SK-N-SH (cell line): ENCODE measurements around the gene MUC13. TPM values are rescaled to one million over a fixed set of nuclear protein-coding genes. Genes with fewer than 3 reads are reported as not detected.

Source experiments
- CTCF ChIA-PET: fragments of 300-600, 350-600 bp; formaldehyde crosslinking; extraction: SDS; loops from one replicate; lab custom pipeline; 2021; lab: Yijun Ruan, JAX
- POLR2A ChIA-PET: fragments of 350-600 bp; sonication (Branson Sonifier 250); formaldehyde crosslinking; extraction: SDS; loops from one replicate; lab custom pipeline; 2020; ENCODE audit warnings: antibody characterized with exemption, inconsistent platforms; lab: Yijun Ruan, JAX
- DNase-seq: peaks from one replicate; pipeline ENCODE4 v3.0.0; 2012
- H2AFZ ChIP-seq: fragments of 200-600 bp; sonication (generic); 2 replicates; pipeline ENCODE4 v1.8.1; 2016; ENCODE audit warnings: antibody characterized with exemption, mild to moderate bottlenecking, low read depth
- H3F3A ChIP-seq: fragments of 200-600 bp; sonication (generic); replicated peaks from 2 replicates; pipeline ENCODE3; 2016; ENCODE audit warnings: antibody characterized with exemption, mild to moderate bottlenecking; ENCODE audit not compliant: insufficient read depth
- H3K27ac ChIP-seq, 2 experiments: fragments of 200-500 bp in 1 of 2; fragments of 200-600 bp in 1 of 2; sonication (Bioruptor generic) in 1 of 2; sonication (generic), shearing (Covaris generic) in 1 of 2; 2 replicates each; pipeline versions ENCODE4 v1.5.1 to v1.6.1; 2014 to 2016; ENCODE audit warnings: low read depth in 2 of 2, inconsistent platforms in 1 of 2, low read length in 1 of 2, mild to moderate bottlenecking in 1 of 2, mixed read lengths in 1 of 2
- H3K27me3 ChIP-seq: fragments of 200-600 bp; sonication (generic), shearing (Covaris generic); 2 replicates; pipeline ENCODE4 v1.6.1; 2016; ENCODE audit warnings: mixed run types; ENCODE audit not compliant: insufficient read depth
- H3K36me3 ChIP-seq, 2 experiments: fragments of 200-500 bp in 1 of 2; fragments of 200-600 bp in 1 of 2; sonication (Bioruptor generic) in 1 of 2; sonication (generic) in 1 of 2; replicated peaks in 1 of 2; 2 replicates each; pipeline versions ENCODE3 to v1.5.1; 2014 to 2016; ENCODE audit warnings: low read length in 1 of 2, mild to moderate bottlenecking in 1 of 2; ENCODE audit not compliant: insufficient read depth in 2 of 2, control insufficient read depth in 1 of 2
- H3K4me1 ChIP-seq, 2 experiments: fragments of 200-500 bp in 1 of 2; fragments of 200-600 bp in 1 of 2; sonication (Bioruptor generic) in 1 of 2; sonication (generic), shearing (Covaris generic) in 1 of 2; 2 replicates each; pipeline versions ENCODE4 v1.5.1 to v1.6.1; 2014 to 2016; ENCODE audit warnings: low read depth in 1 of 2, low read length in 1 of 2, mixed run types in 1 of 2; ENCODE audit not compliant: insufficient read depth in 2 of 2, control insufficient read depth in 1 of 2
- H3K4me2 ChIP-seq: fragments of 200-600 bp; sonication (generic), shearing (Covaris generic); 2 replicates; pipeline ENCODE4 v1.6.1; 2017; ENCODE audit warnings: mixed run types
- H3K4me3 ChIP-seq, 2 experiments: fragments of 200-500 bp in 1 of 2; fragments of 200-600 bp in 1 of 2; sonication (Bioruptor generic) in 1 of 2; sonication (generic), shearing (Covaris generic) in 1 of 2; 2 replicates each; pipeline versions ENCODE4 v1.5.1 to v1.8.1; 2014 to 2016; ENCODE audit warnings: low read depth in 2 of 2, inconsistent platforms in 1 of 2, low read length in 1 of 2, mild to moderate bottlenecking in 1 of 2, mixed read lengths in 1 of 2, moderate library complexity in 1 of 2
- H3K79me2 ChIP-seq: fragments of 200-600 bp; sonication (generic); 2 replicates; pipeline ENCODE4 v1.8.1; 2017; ENCODE audit warnings: mild to moderate bottlenecking; ENCODE audit not compliant: insufficient read depth
- H3K9ac ChIP-seq: fragments of 200-600 bp; sonication (generic); 2 replicates; pipeline ENCODE4 v1.6.1; 2017; ENCODE audit warnings: mixed run types
- H3K9me2 ChIP-seq: fragments of 200-600 bp; sonication (generic); 2 replicates; pipeline ENCODE4 v1.6.1; 2017; ENCODE audit warnings: mixed run types
- H3K9me3 ChIP-seq: fragments of 200-600 bp; sonication (generic); 2 replicates; pipeline ENCODE4 v1.6.1; 2017; ENCODE audit warnings: mixed run types, mild to moderate bottlenecking, moderate library complexity
- H4K20me1 ChIP-seq: fragments of 200-600 bp; sonication (generic); 2 replicates; pipeline ENCODE4 v1.6.1; 2017; ENCODE audit warnings: mild to moderate bottlenecking, mixed run types; ENCODE audit not compliant: insufficient read depth
- CTCF ChIP-seq: fragments of 200-600 bp; sonication (generic); IDR thresholded peaks from 2 replicates; pipeline ENCODE4 v1.6.1; 2017; ENCODE audit warnings: antibody characterized with exemption, mild to moderate bottlenecking, moderate library complexity
- EP300 ChIP-seq, 2 experiments: IDR thresholded peaks; 2 replicates each; pipeline versions ENCODE4 v1.4.0 to v1.6.1; 2012; ENCODE audit warnings: borderline replicate concordance in 1 of 2, low read depth in 1 of 2, low read length in 1 of 2
- EZH2phosphoT487 ChIP-seq: fragments of 200-600 bp; sonication (generic); IDR thresholded peaks from 2 replicates; pipeline ENCODE4 v1.6.1; 2017; ENCODE audit warnings: low read depth, mixed run types, mild to moderate bottlenecking, antibody characterized with exemption, moderate library complexity, borderline replicate concordance
- FOXJ3 ChIP-seq: sonication (generic); formaldehyde crosslinking; IDR thresholded peaks from 2 replicates; pipeline ENCODE4 v1.5.1; 2020; ENCODE audit warnings: mild to moderate bottlenecking, missing genetic modification reagents
- FOXM1 ChIP-seq: IDR thresholded peaks from 2 replicates; pipeline ENCODE4 v1.4.0; 2012; ENCODE audit warnings: low read depth, mild to moderate bottlenecking
- IRF3 ChIP-seq: fragments of 150-350 bp; IDR thresholded peaks from 2 replicates; pipeline ENCODE4 v1.6.1; 2016; ENCODE audit warnings: mild to moderate bottlenecking, low read depth, low read length
- RAD21 ChIP-seq: IDR thresholded peaks from 2 replicates; pipeline ENCODE4 v1.6.1; 2012; ENCODE audit warnings: mild to moderate bottlenecking, low read length
- REST ChIP-seq: IDR thresholded peaks from 2 replicates; pipeline ENCODE4 v1.6.1; 2012; ENCODE audit warnings: mild to moderate bottlenecking, low read depth, low read length, moderate library complexity
- SIN3A ChIP-seq: IDR thresholded peaks from 2 replicates; pipeline ENCODE4 v1.6.1; 2012; ENCODE audit warnings: low read depth, mild to moderate bottlenecking, low read length, moderate library complexity, borderline replicate concordance
- SMC3 ChIP-seq: IDR thresholded peaks from 2 replicates; pipeline ENCODE4 v1.6.1; 2012; ENCODE audit warnings: low read depth, low read length, improper control_type of control experiment
- TAF1 ChIP-seq: IDR thresholded peaks from 2 replicates; pipeline ENCODE4 v1.6.1; 2012; ENCODE audit warnings: low read depth, mild to moderate bottlenecking, low read length, moderate library complexity, borderline replicate concordance
- TCF12 ChIP-seq: IDR thresholded peaks from 2 replicates; pipeline ENCODE4 v1.4.0; 2012
- USF2 ChIP-seq: fragments of 150-350 bp; IDR thresholded peaks from 2 replicates; pipeline ENCODE4 v1.6.1; 2017; ENCODE audit warnings: antibody characterized with exemption, low read length, low read depth, borderline replicate concordance
- ZBTB33 ChIP-seq: IDR thresholded peaks from 2 replicates; pipeline ENCODE4 v1.4.0; 2012; ENCODE audit warnings: low read depth, borderline replicate concordance
- WGBS: methylation state at CpG from one replicate; pipeline ENCODE4 v1.1.6; 2017; ENCODE audit warnings: low lambda C conversion rate; 5-methylcytosine and 5-hydroxymethylcytosine counted together
- polyA plus RNA-seq, 3 experiments: library from polyadenylated mRNA; depleted of rRNA; stranded (reverse); fragments of >200 nt; gene quantifications; 2 replicates each; pipeline ENCODE4 v1.2.3, GENCODE V29; 2012

The MUC13 gene
- polyA plus RNA-seq, 1 of the 3 experiments (the other 2 are of a cell fraction): not detected

GRCh38 chr3:124928333-124929202 lies 6.0 kb downstream of the MUC13 start:
- ChIA-PET CTCF (interaction anchor here (0.6 to 4.9 kb wide), 17 partner anchors 9 to 656 kb away, joined by 3 to 33 read pairs (median 3); no protein-coding TSS in a partner anchor), POLR2A (no interaction called here)
- H3K27ac ChIP-seq: no peak overlapping the region
- no peak overlapping the region for H3K9ac ChIP-seq
- H2AFZ ChIP-seq: peak overlapping the region; percentile 18; the same call in 1 of the 2 replicates
- H3K4me1 ChIP-seq: no peaks in the 10 kb centered on the region; a peak in 1 of 4 replicates
- H3K36me3 ChIP-seq: no peaks in the 10 kb centered on the region
- 12% methylated on average over 4 of the region's 4 CpGs for WGBS
- DNase-seq: peak; percentile 39
- no peaks in the 10 kb centered on the region for H3K79me2 ChIP-seq
- H3K4me2 ChIP-seq: no peak overlapping the region
- H3K9me3 ChIP-seq: no peaks in the 10 kb centered on the region
- H4K20me1 ChIP-seq: no peaks in the 10 kb centered on the region
- H3K27me3 ChIP-seq: no peaks in the 10 kb centered on the region
- no peak for TF ChIP-seq REST
- TF ChIP-seq CTCF: peak; percentile 90
- no peak for TF ChIP-seq TAF1
- TF ChIP-seq IRF3: no peak
- TF ChIP-seq SIN3A: no peak
- no peak for TF ChIP-seq EZH2phosphoT487
- TF ChIP-seq USF2: no peak
- no peak for TF ChIP-seq TCF12
- no peak for TF ChIP-seq EP300 (IDR thresholded peaks at IDR 0.05; ENCODE audit: borderline replicate concordance in 1 of 2, low read depth in 1 of 2, low read length in 1 of 2)
- peak; percentile 80 for TF ChIP-seq RAD21
- TF ChIP-seq FOXJ3 (CRISPR knock-in tag): no peak
- no peak for TF ChIP-seq ZBTB33
- peak; percentile 89 for TF ChIP-seq SMC3
- TF ChIP-seq FOXM1: no peak
- no peaks in the 10 kb centered on the region for H3K9me2 ChIP-seq
- H3K4me3 ChIP-seq: peak overlapping the region in 1 of 2 experiments; percentile 48; a peak in 1 of 4 replicates
- H3F3A ChIP-seq: no peaks in the 10 kb centered on the region
